GM19099 (cell line): Measurements from ENCODE around the gene DENND2A.

Source experiments
- POLR2A ChIP-seq: IDR thresholded peaks from 3 replicates; pipeline ENCODE4 v1.6.1; 2011; ENCODE audit warnings: low read depth; ENCODE audit not compliant: insufficient read length; ENCODE audit errors: extremely low read depth

The DENND2A gene

DNA sequence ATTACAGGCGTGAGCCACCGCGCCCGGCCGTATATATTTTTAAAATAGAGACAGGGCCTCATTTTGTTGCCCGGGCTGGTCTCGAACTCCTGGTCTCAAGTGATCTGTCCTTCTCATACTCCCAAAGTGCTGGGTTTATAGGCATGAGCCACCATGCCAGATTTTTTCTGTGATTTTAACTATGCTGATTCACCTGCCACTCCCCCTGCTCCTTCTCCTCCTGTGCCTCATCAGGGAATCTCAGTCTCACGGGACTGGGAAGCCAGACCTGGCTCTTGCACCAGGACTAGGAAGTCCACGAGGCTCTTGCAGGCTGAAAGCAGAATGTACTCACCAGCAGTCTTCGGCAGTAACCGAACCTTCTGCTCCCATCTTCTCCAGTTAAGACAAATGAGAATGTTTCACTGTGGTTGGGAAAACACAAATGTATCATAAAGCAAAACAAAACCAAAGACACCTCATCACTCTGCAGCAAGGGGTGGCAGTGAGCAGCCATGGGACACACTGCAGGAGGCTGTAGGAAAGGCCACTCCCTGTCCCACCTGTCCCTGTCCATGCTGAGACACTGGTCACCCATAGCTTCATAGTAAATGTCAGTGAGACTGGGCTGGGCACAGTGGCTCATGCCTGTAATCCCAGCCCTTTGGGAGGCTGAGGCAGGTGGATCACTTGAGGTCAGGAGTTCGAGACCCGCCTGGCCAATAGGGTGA is 82.6 kb downstream of the DENND2A start:
- TF ChIP-seq POLR2A = no peak

- TF ChIP-seq POLR2A = no peak
These were observed 83.5 kb downstream of the DENND2A start for GRCh38 chr7:140557069-140557468.

DNA sequence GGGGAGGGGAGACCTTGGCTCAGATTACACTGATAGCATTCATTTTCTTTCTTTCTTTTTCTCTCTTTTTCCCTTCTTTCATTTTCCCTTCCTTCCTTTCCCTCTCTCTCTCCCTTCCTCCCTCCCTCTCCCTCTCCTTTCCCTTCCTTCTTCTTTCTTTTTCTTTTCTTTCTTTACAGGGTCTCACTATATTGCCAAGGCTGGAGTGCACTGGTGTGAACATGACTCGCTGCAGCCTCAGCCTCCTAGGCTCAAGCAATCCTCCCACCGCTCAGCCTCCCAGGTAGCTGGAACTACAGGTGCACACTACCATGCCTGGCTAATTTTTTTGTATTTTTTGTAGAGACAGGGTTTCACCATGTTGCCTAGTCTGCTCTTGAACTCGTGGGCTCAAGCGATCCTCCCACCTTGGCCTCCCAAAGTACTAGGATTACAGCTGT is 88.4 kb downstream of the DENND2A start:
- TF ChIP-seq POLR2A = no peak

GRCh38 chr7:140551355-140552239 is 89.0 kb downstream of the DENND2A start:
- TF ChIP-seq POLR2A = no peak

GRCh38 chr7:140546947-140547346 is 93.7 kb downstream of the DENND2A start:
- no peak for TF ChIP-seq POLR2A

DNA sequence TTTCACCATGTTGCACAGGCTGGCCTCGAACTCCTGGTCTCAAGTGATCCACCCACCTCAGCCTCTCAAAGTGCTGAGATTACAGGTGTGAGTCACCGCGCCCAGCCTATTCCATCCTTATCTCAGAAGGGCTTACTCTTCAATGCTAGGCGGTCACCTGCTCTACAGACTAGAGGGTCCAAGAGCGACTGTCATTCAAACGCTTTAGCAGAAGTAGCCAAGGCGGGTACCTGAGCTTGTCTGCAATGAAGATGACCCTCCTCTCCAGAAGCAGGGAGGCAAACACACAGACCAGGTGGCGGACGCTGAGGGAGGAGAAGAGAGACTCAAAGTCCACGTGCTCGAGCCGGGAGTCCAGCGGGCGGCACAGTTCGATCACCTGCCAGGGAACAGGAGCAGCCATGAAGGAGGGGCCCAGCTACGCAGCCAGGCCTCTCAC is 96.2 kb downstream of the DENND2A start:
- TF ChIP-seq POLR2A = no peak

- no peak for TF ChIP-seq POLR2A
These were observed 98.4 kb downstream of the DENND2A start for GRCh38 chr7:140542228-140542603.

DNA sequence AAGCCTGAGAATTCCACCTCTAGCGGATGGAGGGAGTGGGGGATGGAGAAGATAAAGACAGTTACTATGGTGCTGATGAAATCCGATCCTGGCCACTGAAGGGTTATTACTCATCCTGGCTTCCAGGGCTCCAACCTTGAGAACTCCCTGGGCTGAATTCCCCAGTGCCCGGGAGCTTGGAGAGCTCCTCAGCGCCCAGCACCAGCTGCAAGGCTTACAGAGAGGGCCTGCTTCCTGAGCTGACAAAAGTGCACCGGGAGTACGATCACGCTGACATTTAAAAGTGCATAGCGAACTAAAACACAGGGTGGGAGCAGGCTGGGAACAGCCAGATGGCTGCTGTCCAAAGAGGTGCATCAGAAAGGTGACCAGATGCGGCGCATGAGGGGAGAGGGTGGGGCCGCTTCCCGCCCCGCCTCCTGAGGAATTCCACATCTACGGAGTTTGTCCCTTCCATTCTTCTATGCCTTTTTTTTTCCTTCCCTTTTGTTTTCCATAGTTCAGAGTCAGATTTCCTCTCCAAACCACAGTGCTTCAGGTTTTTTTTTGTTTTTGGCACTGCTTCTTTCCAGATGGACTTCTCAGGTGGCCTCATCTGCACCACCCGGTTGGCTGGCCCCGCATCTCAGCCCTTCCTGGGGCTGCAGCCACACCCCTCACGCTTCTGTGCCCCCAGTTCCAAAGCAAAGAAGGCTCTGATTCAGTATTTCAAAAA is 98.9 kb downstream of the DENND2A start:
- no peak for TF ChIP-seq POLR2A

GRCh38 chr7:140541176-140541512 is 99.5 kb downstream of the DENND2A start:
- no peak for TF ChIP-seq POLR2A

DNA sequence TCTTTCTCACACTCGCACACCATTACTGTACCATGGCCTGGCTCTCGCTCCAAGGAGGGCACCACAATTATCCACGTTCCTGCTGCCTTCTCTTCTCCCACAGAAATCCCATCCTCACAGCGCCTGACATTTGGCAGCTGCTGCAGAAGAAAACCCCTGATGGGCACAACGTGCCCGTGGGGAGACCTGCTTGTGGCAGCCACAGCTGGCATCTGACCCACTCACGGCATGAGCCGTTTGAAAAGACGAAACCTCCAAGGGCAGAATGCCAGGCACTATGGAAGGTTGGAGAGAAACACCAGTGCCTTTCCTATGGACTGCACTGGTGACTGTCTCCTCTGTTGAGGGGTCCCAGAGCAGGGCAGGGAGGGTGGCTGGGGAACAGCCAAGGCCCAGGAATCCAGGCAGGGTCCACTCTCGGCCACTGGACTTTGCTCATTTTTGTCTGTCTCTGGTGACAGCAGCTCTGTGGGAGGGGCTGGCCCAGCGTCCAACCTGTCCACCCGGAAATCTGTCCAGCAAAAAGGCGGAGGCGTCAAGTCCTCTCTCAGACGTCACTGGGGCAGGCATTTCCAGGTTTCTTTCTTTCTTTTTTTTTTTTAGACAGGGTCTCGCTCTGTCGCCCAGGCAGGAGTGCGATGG is 100.4 kb downstream of the DENND2A start:
- TF ChIP-seq POLR2A = no peak

DNA sequence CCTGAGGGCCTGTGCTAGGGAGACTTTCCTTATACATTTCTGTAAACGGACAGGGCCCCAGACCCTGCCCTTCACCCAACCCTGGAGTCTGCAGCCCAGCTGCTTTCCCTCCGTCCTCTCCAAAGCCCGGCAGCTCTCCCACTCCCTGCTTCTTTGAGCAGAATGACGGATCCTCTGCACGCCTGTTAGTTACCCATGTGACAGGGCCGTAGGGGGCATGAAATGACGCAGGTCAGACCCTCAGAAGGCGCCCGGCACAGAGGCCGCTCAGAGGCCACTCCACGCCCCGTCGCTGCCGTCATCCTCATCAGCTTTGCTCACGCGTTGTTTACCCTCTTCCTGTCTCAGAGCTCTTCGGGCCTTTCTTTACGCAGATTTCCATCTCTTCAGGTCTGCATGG is 101.2 kb downstream of the DENND2A start:
- no peak for TF ChIP-seq POLR2A

GRCh38 chr7:140537750-140538482 is 102.7 kb downstream of the DENND2A start:
- no peak for TF ChIP-seq POLR2A

DNA sequence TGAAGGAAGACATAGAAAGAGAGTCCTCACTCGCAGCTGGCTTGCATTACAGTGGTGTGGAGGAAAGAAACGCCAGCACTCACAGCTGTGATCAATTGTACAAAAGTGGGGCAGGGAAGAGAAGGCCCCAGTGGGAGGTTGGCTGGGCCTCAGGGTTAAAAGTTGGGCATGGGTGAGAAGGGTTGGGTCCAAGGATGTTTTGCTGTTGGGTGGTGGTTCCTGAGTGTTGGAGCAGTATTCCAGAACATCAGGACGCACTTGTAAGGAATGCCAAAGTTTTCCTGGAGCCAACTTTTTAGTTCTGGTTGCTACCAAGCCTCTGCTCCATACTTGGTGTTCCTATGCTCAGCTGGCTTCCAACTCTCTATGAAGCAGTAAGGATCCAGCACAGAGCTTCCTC is 105.9 kb downstream of the DENND2A start:
- no peak for TF ChIP-seq POLR2A

GRCh38 chr7:140533394-140533872 is 107.2 kb downstream of the DENND2A start:
- no peak for TF ChIP-seq POLR2A
